Measurements from ENCODE around the gene EEF1G. TPM values are rescaled to one million over a fixed set of nuclear protein-coding genes. Genes with fewer than 3 reads are reported as not detected.

The EEF1G gene
- total and polyA plus RNA-seq, 2 of the 13 experiments (the other 11 are each of a cell fraction or from before 2014, with no cell fraction given) = 1,787 to 2,144 TPM

GRCh38 chr11:62546929-62547625 is 26.6 kb downstream of the EEF1G start (continued):
- TF ChIP-seq ZNF503 (CRISPR knock-in tag; IDR thresholded peaks at IDR 0.05) (no peak), MTA1 (CRISPR knock-in tag; IDR thresholded peaks at IDR 0.05; ENCODE audit: borderline replicate concordance) (peak; percentile 58; the same call in 1 of the 2 replicates), EEA1 (CRISPR knock-in tag; IDR thresholded peaks at IDR 0.05; ENCODE audit: borderline replicate concordance) (no peak), GABPB1 (CRISPR knock-in tag; IDR thresholded peaks at IDR 0.05) (no peak; the same call in 1 of the 2 replicates), HOXA5 (CRISPR knock-in tag; IDR thresholded peaks at IDR 0.05) (no peak; the same call in 1 of the 2 replicates), ATRX (CRISPR knock-in tag; IDR thresholded peaks at IDR 0.05; ENCODE audit: borderline replicate concordance) (no peak), ARID3A (IDR thresholded peaks at IDR 0.05; ENCODE audit: low read depth, low read length) (no peak), ELF3 (CRISPR knock-in tag; IDR thresholded peaks at IDR 0.05) (0 out of 2 replicates have a peak, but pooled peaks have one; percentile 7), ZNF350 (CRISPR knock-in tag; IDR thresholded peaks at IDR 0.05; ENCODE audit: borderline replicate concordance, low read depth) (peak; percentile 33; the same call in 1 of the 2 replicates), KDM5B (CRISPR knock-in tag; IDR thresholded peaks at IDR 0.05; ENCODE audit: borderline replicate concordance) (no peak), GZF1 (CRISPR knock-in tag; IDR thresholded peaks at IDR 0.05) (no peak), ZFP36L1 (CRISPR knock-in tag; IDR thresholded peaks at IDR 0.05) (no peak), FOXA1 (IDR thresholded peaks at IDR 0.05) (no peak), FOXA1 (CRISPR knock-in tag; IDR thresholded peaks at IDR 0.05) (no peak), DRAP1 (CRISPR knock-in tag; IDR thresholded peaks at IDR 0.05) (no peak), JUNB (CRISPR knock-in tag; IDR thresholded peaks at IDR 0.05; ENCODE audit: borderline replicate concordance) (no peak), ELF4 (CRISPR knock-in tag; IDR thresholded peaks at IDR 0.05; ENCODE audit: borderline replicate concordance) (no peak), STAT5B (CRISPR knock-in tag; IDR thresholded peaks at IDR 0.05) (no peak), ZNF337 (CRISPR knock-in tag; IDR thresholded peaks at IDR 0.05; ENCODE audit: borderline replicate concordance, low read depth) (no peak), ZBTB42 (CRISPR knock-in tag; IDR thresholded peaks at IDR 0.05) (peak; percentile 82; the same call in 1 of the 2 replicates), ZNF704 (CRISPR knock-in tag; IDR thresholded peaks at IDR 0.05; ENCODE audit: borderline replicate concordance) (no peak), ZNF557 (CRISPR knock-in tag; IDR thresholded peaks at IDR 0.05) (no peak), FOXJ3 (CRISPR knock-in tag; IDR thresholded peaks at IDR 0.05; ENCODE audit: borderline replicate concordance) (no peak), E2F2 (CRISPR knock-in tag; IDR thresholded peaks at IDR 0.05; ENCODE audit: borderline replicate concordance) (no peak)

Data from HepG2 (cell line).